Measurements from ENCODE around the gene PPM1G. TPM values are rescaled to one million over a fixed set of nuclear protein-coding genes. Genes with fewer than 3 reads are reported as not detected.

PPM1G gene
- total RNA-seq, 1 donor: 31.6 TPM

DNA sequence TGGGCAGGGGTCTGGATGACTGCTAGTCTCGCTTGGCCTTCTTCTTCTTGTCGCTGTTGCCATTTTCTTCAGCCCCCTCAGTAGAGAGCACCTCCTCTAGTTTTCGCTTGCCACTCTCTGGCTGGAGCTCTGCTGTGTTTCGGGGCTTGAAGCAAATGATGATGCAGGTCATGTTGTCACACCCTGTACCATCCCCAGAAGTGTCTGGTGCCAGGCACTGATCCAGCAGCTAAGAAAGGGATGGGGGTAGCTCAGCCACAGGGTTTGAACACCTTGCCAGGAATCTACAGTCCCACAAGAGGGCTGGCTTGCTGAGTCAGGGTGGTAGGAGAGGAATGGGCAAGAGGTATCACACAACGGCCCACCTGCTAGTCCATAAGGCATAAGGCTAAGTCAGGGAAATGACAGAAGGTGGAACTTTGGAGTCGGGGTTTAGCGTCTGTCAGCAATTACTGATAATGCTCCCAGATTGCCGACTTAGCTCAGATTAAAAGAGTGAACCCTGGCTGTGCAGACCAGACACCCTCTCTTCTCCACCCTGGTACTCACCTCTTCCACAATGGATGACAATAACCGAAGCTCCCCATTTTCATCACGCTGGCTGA is 27.7 kb downstream of the PPM1G start:
- no peaks in the 10 kb centered on the region for H3K9me3 ChIP-seq (ENCODE audit: low read depth, low read length)
- H3K27me3 ChIP-seq (ENCODE audit: insufficient read depth, low read length): no peaks in the 10 kb centered on the region
- no peak overlapping the region for H3K4me3 ChIP-seq (ENCODE audit: low read length)
- peaks cover 25% of the 10 kb centered on the region for H3K4me1 ChIP-seq (ENCODE audit: insufficient read depth, low read length)

DNA sequence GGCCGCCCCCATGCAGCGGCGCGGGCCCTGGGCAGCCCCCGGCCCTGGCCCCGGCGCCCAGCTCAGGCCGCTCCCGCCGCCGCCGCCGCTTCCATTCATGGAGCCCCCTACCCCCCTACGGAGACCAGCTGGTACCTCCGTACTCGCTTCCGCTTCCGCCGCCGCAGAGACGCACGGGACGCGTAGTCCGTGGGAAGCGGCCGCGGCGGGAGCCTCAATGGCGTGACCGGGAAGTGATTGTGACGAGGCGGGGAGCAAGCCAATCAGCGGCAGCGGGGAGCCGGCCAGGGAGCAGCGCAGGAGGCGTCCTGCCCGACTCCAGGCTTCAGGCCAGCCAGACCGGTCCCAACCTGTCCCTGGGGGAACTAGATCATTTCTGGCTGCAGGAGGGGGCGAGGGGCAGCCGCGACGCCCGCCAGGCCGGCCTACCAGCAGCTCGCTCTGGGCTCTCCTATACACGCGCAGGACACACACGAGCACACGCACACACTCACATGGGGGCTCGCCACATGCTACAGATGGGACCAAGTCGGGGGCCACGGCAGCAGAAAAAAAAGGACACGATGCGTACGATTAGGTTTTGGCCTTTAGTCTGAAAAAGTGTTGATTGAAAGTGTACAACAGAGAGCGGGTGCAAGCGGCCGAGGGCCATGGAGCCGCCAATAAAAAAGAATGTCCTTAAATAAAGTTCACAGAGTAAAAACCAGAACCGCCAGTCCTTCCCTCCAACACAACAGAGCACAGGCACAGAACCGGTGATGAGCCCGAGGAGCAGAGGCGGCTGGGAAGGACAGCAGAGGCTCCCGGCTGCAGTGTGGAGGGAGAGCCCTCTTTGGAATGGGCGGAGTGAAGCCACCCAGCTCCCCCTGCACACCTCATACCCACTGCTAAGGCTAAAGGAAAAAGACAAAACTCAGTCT is 28.5 kb downstream of the PPM1G start, which contains the start of gene ZNF513:
Gene ZNF513 (minus strand): TSS at position 109 of the 920 bp plus-strand sequence. CDS start 208 bp downstream, outside the sequence.
- Histone ChIP-seq H3K9me3 (ENCODE audit: low read depth, low read length) (no peaks in the 10 kb centered on the region), H3K27me3 (ENCODE audit: insufficient read depth, low read length) (no peaks in the 10 kb centered on the region), H3K4me3 (ENCODE audit: low read length) (peak within 1 kb of the TSS; percentile 58), H3K4me1 (ENCODE audit: insufficient read depth, low read length) (peaks cover 25% of the 10 kb centered on the region)

DNA sequence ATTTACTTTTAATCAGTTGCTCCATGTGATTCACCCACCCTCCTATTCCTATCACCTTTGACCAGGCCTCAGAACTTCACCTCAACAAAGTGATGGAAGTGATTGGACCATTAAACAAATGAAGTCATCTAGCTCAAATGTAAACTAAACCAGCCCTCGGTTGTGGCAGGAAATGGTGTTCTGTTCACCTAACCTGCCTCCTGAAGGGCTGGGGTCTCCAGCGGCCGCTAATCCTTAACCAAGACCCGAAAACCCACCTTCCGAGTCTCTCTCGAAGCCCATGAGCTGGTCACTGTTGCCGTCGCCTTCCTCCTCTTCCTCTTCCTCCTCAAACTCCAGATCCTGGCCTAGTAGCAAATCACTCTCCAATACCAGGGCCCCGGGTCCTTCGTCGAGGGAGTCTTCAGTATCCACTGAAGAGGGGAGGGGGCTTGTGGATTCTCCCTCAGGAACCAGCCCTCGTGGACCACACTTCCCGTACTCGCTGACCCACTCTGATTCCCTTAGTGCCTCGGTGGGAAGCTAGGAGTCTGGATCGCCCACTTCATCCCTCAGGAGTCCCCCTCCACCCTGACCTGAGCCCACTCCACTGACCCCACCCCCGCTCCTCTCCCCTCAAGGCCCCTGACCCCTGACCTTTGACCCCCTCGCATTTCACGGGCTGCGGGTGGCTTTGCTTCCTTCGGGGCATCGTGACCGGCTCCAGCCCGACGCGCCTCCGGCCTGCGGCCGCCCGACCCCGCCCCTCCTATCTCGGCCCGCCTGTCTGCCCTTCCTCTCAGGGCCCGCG is 29.4 kb downstream of the PPM1G start:
- no peaks in the 10 kb centered on the region for H3K9me3 ChIP-seq (ENCODE audit: low read depth, low read length)
- no peaks in the 10 kb centered on the region for H3K27me3 ChIP-seq (ENCODE audit: insufficient read depth, low read length)
- H3K4me3 ChIP-seq (ENCODE audit: low read length): peak overlapping the region; percentile 58
- peaks cover 25% of the 10 kb centered on the region for H3K4me1 ChIP-seq (ENCODE audit: insufficient read depth, low read length)

DNA sequence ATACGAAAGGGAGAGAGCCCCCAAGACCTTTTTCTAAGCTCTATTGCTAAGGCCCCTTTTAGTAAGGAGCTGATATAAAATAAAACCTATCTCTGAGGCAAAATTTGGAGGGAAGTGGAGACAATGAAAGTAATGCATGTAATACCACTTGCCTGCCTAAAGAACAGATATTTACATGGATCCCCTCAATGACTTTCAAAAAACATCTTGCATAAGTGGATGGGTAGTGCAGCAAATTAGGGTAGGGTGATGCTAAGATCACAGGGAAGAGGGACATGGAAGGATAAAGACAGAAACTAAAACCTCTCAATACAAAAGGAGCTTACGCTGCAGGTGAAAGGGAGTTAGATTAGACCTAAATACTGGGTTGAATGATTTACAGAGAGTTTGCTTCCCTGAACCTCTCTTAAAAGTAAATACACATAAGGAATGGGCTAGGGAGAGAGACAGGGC is 30.0 kb downstream of the PPM1G start:
- Histone ChIP-seq H3K9me3 (ENCODE audit: low read depth, low read length) (no peaks in the 10 kb centered on the region), H3K27me3 (ENCODE audit: insufficient read depth, low read length) (no peaks in the 10 kb centered on the region), H3K4me3 (ENCODE audit: low read length) (peak overlapping the region; percentile 58), H3K4me1 (ENCODE audit: insufficient read depth, low read length) (peaks cover 25% of the 10 kb centered on the region)

DNA sequence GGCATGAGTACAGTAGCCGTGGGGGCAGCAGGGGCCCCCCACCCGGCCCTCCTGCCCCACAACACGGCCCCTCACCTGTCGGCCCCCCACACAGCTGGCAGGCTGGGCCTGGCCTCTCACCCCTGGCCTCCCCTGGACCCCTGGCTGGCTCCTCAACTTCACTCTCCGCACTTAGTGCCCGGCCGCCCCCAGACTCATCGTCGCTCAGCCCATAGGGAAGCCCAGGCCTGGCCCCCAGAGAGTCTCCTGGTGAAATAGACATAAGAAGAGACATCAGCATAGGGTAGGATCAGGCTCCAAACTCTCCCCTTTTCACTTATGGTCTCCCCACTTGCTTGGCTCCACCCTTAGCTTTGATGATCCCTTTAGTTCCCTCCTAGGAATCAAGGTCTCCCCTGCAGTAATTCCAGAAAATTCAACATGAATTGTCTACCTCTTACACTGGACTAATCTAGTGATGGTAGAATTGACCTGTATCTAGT is 30.5 kb downstream of the PPM1G start:
- Histone ChIP-seq H3K9me3 (ENCODE audit: low read depth, low read length) (no peaks in the 10 kb centered on the region), H3K4me1 (ENCODE audit: insufficient read depth, low read length) (peaks cover 25% of the 10 kb centered on the region), H3K4me3 (ENCODE audit: low read length) (no peak overlapping the region), H3K27me3 (ENCODE audit: insufficient read depth, low read length) (no peaks in the 10 kb centered on the region)

DNA sequence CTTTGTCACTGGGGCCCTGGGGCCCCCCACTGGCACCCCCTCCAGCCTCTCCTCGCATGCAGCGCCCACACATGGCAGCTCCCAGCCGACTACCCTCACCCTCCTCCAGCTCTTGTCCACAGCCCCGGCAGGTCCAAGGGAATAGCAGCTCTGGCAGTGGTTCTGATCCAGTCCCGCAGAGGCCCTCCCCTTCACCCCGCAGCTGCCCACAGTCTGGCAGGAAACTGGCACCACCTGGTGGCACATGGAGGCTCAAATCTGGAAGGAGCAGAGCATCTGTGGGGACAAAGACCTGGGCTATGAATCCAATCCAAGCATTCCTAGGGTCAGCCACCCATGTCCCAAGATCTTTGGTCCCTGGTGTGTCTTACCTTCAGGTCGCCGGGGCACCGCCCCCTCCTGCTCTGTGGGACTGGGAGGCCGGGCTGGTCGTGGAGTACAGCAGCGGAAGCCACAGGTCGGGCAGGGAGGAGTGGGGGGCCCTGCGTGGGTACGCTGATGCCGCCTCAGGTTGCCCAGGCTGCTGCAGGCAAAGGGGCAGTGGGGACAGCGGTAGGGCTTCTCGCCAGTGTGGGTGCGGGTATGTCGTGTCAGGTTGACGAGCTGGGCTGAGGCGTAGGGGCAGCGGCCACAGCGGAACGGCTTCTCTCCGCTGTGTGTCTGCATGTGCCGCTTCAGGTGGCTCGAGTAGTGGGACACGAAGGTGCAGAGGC is 31.1 kb downstream of the PPM1G start:
- no peak overlapping the region for H3K4me3 ChIP-seq (ENCODE audit: low read length)
- peaks cover 25% of the 10 kb centered on the region for H3K4me1 ChIP-seq (ENCODE audit: insufficient read depth, low read length)
- no peaks in the 10 kb centered on the region for H3K9me3 ChIP-seq (ENCODE audit: low read depth, low read length)
- H3K27me3 ChIP-seq (ENCODE audit: insufficient read depth, low read length): no peaks in the 10 kb centered on the region

DNA sequence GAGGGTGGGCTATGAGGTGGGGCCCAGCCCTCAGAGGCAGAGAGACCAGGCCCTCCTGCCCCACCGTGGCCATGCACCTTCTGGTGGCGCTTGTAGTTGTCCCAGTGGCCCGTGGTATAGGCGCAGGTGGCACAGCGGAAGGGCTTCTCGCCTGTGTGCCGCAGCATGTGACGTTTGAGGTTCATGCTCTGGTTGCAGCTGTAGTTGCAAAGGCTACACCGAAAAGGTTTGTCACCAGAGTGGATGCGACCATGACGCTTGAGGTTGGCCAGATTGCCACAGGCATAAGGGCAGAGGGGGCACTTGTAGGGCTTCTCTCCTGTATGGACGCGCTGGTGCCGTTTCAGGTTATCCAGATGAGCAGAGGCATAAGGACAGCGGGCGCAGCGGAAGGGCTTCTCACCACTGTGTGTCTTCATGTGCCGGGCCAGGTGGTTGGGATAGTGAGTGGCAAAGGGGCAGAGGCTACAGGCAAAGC is 31.7 kb downstream of the PPM1G start:
- Histone ChIP-seq H3K9me3 (ENCODE audit: low read depth, low read length) (no peaks in the 10 kb centered on the region), H3K4me1 (ENCODE audit: insufficient read depth, low read length) (peaks cover 29% of the 10 kb centered on the region), H3K4me3 (ENCODE audit: low read length) (no peak overlapping the region), H3K27me3 (ENCODE audit: insufficient read depth, low read length) (no peaks in the 10 kb centered on the region)

DNA sequence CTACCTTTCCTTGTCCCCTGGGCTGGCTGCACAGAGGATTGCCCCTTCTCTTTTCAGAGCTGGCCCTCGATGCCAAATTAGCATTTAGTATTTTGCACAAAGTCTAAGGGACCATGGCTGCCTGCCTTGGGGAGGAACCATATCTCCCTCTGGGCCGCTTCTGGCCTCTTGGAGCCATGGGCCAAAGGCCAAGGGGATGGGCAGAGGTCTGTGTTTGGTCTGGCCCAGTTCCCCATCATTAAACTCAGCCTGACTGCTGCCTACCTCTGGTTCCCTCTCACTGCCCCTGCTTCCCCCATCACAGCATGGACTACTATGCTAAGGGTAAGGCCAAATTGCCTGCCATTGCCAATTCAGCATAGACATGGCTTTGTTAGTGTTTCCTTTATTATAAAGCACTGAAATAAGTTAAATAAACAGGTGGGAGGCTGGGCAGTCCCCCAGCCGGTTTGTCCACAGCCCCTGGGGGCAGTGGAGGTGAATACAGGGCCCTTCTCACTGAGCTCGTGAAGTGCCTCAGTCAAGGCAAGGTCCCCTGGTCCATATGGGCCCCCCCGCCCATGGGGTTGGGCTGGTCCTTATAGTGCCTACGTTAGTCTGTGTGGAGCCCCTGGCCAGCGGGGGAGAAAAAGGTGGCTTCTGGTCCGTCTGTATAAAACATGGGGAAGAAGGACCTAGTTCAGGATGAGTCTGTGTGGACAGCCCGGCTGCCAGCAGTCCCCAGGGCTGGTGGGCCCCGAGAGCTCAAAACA is 32.3 kb downstream of the PPM1G start:
- no peak overlapping the region for H3K4me3 ChIP-seq (ENCODE audit: low read length)
- no peaks in the 10 kb centered on the region for H3K27me3 ChIP-seq (ENCODE audit: insufficient read depth, low read length)
- no peaks in the 10 kb centered on the region for H3K9me3 ChIP-seq (ENCODE audit: low read depth, low read length)
- peaks cover 35% of the 10 kb centered on the region for H3K4me1 ChIP-seq (ENCODE audit: insufficient read depth, low read length)

DNA sequence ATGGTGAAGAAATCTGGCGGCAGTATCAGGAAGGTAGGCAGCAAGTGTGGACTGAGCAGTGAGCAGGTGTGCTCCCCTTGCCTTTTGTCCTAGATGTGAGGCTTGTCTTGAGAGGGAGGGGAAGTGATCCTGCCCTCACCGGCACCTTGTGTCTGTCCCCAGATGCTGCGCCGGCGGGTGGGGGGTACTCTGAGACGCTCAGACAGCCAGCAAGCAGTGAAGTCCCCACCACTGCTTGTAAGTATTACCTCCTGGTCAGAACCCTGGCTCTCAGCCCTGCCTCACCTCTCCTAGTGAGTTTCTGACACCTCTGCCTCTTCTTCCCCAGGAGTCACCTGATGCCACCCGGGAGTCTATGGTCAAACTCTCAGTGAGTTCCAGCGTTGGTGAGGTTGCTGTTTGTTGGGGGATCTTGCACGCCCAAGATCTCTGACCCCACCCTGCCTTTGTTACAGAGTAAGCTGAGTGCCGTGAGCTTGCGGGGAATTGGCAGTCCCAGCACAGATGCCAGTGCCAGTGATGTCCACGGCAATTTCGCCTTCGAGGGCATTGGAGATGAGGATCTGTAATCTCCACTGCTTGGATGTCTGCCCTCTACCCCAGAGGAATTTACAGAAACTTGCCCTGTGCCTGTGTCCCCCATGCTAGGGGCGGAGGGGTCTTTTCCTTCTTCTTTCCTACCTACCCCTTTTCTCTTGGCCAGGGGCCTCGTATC is 33.1 kb downstream of the PPM1G start:
- H3K4me1 ChIP-seq (ENCODE audit: insufficient read depth, low read length): peaks cover 41% of the 10 kb centered on the region
- no peaks in the 10 kb centered on the region for H3K27me3 ChIP-seq (ENCODE audit: insufficient read depth, low read length)
- no peaks in the 10 kb centered on the region for H3K9me3 ChIP-seq (ENCODE audit: low read depth, low read length)
- no peak overlapping the region for H3K4me3 ChIP-seq (ENCODE audit: low read length)

DNA sequence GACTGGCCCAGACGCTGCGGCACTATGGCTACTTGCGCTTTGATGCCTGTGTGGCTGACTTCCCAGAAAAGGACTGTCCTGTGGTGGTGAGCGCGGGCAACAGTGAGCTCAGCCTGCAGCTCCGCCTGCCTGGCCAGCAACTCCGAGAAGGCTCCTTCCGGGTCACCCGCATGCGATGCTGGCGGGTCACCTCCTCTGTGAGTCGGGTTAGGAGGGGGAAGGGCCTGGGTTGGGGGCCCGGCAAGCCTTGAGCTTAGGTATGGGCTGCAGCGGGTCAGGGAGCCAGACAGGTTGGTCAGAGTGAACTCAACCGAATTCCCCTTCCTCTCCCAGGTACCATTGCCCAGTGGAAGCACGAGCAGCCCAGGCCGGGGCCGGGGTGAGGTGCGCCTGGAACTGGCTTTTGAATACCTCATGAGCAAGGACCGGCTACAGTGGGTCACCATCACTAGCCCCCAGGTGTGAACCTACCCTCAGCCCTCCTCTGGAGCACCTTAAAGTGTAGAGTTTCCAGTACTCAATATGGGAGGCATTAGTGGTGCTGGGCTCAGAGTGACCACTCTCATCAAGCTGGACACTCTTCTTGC is 33.8 kb downstream of the PPM1G start:
- Histone ChIP-seq H3K4me1 (ENCODE audit: insufficient read depth, low read length) (peaks cover 41% of the 10 kb centered on the region), H3K4me3 (ENCODE audit: low read length) (no peak overlapping the region), H3K27me3 (ENCODE audit: insufficient read depth, low read length) (no peaks in the 10 kb centered on the region), H3K9me3 (ENCODE audit: low read depth, low read length) (no peaks in the 10 kb centered on the region)

DNA sequence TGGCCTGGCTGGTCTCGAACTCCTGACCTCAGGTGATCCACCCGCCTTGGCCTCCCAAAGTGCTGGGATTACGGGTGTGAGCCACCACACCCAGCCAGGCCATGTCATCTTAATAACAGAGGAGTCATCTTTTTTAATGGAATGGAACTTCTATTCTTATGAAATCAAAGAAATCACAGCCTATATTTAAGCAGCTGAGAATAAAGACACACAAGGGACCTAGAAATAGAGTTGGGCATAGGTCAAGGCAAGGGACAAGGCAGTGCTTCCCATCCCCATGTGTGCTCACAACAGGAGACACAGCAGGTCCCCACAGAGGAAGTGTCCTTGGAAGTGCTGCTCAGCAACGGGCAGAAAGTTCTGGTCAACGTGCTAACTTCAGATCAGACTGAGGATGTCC is 35.8 kb downstream of the PPM1G start:
- H3K27me3 ChIP-seq (ENCODE audit: insufficient read depth, low read length): no peaks in the 10 kb centered on the region
- H3K4me3 ChIP-seq (ENCODE audit: low read length): no peak overlapping the region
- H3K9me3 ChIP-seq (ENCODE audit: low read depth, low read length): no peaks in the 10 kb centered on the region
- peaks cover 38% of the 10 kb centered on the region for H3K4me1 ChIP-seq (ENCODE audit: insufficient read depth, low read length)

DNA sequence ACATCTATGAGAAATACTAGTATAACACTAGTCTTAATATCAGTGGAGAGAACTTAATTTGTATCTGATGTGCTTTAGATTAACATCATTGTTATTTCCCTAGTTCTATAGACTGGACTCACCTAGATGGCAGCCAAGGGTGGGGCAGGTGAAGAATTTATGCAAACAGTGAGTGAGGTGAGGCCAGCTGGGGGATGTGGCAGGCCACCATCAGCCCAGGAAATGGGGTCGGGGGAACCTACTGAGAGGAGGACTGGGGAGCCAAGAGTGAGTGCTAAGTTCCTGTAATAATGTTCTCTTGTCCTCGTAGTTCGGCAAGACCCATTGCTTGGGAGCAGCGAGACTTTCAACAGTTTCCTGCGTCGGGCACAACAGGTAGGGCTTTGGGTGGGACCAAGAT is 36.5 kb downstream of the PPM1G start:
- H3K4me1 ChIP-seq (ENCODE audit: insufficient read depth, low read length): peaks cover 37% of the 10 kb centered on the region
- H3K4me3 ChIP-seq (ENCODE audit: low read length): no peak overlapping the region
- no peaks in the 10 kb centered on the region for H3K9me3 ChIP-seq (ENCODE audit: low read depth, low read length)

More for the DNA sequence above, 36.5 kb downstream of the PPM1G start:
- H3K27me3 ChIP-seq (ENCODE audit: insufficient read depth, low read length): no peaks in the 10 kb centered on the region

Data from mononuclear cell (primary cell).